GDM1 (cell line): ENCODE measurements around the gene IGSF3.

Experiments used
- DNase-seq: peaks from one replicate; lab custom pipeline; 2025; lab: John Stamatoyannopoulos, UW

The IGSF3 gene

DNA sequence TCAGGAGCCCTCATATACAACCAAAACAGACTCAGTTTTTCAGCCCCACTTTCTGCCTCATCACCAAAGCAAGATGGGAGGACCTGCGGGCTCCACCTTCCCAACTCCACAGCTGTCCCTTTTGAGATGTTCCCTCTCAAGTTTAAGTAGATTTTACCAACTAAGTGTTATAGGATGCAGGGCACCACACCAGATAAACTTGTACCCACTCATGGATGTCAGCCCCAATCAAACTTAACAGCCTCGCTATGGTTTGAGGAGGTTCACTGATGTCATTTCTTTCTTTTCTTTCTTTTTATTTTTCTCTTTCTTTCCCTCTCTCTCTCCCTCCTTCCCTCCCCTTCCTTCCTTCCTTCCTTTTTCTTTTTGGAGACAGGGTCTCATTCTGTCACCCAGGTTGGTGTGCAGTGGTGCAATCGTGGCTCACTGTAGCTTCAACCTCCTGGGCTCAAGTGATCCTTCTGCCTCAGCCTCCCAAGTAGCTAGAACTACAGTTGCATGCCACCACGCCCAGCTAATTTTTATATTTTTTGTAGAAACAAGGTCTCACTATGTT lies 110.1 kb downstream of the IGSF3 start:
- DNase-seq: no peak

DNA sequence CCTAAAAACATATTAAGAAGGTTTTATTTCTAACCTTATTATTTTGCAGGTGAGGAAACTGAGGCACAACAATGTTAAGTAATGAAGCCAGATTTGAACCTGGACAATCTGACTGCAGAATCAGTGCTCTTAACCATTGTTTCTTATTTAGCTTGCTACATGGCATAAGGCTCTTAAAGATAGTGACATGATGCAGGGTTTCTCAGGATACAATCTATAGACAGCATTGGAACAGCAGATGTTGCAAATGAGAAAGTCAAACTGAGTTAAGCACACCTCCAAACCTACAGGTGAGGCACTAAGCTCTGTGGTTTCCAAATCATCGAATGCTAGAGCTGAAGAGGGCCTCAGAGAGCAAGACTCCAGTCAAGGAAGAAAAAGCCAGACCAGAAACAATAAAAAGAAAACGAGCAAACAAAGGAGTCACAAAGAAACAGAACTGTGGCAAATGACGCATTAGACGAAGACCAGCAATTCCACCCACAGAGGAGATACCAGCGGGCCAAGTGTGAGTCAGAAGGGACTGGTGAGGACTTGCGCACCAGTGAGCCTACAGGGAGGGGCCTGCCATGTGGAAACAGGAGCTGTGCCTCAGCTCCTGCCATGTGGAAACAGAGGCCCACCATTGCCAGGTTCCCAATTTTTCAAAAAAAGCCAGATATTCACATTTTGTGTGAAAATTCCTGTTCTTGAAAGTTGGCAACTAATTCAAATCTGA lies 111.1 kb downstream of the IGSF3 start:
- DNase-seq: no peak

DNA sequence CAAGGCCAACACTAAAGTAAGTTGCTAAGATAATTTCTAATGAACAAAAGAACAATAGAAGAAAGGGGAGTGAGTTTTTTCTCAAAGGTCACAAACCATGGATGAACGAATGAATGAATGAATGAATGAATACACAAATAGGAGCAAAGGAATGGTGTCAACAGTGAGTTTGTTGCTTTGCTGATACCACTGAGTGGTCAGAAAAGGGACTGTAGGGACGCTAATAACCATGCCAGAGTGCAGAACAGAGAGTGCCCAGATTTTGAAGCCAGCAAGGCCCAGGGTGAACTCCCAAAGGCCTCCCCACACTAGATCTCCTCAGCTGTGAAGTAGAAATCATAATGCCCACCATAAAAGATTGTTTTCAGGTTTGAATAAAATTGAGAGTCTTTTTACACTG lies 112.6 kb downstream of the IGSF3 start:
- DNase-seq: no peak

DNA sequence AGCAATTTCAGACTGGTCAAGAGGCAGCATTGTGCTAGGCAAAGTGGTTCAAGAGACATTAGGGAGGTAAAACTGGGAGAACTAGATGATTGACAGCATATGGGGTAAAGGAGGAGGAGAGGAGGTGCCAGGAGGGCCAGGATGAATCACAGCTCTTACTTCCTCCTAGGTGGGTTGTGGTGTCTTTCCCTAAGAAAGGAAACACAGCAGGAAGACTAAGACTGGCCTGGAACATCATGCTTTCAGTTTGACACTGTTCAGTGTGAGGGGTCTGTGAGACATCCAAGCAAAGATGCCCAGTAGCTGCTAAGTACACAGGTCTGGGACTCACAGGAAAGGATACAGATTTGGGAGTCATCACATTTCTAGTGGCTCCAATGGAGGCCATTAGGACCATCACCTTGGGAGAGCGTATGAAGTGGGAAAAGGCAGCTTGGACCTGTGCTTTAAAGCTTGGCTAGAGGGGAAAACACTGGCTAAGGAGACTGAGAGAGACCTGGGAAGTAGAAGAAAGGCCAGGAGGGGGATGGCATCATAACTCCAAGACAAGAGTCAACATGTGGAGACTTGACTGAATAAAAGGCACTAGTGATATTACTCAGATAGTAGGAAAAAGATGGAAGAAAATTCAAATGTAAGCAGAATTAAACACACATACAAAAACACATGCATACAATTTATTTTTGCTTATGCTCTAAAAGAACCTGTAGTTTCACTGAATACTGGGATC lies 114.0 kb downstream of the IGSF3 start:
- no peak for DNase-seq

DNA sequence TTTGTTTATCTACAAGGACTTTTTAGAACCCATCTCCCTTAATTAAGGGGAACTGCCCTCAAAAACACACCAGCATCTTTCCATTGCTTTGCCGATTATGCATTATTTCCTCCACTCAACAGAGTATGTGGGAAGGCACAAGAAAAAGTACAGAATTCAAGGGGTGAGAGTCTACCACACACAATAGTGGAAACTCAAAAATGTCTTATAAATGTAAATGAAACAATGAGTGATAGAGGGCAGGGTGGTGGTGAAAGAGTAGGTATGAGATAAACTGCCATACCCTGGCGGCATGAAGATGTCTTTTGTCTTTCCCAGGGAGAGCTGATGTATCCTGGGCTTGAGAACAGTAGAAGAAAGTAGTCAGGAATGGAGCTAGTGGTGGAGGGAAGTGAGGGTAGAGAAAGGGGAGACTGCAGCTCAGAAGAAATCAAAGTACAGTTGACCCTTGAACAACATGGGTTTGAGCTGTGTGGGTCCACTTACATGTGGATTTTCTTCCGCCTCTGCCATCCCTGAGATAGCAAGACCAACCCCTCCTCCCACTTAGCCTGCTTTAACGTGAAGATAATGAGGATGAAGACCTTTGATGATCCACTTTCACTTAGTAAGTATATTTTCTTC lies 121.1 kb downstream of the IGSF3 start:
- no peak for DNase-seq

DNA sequence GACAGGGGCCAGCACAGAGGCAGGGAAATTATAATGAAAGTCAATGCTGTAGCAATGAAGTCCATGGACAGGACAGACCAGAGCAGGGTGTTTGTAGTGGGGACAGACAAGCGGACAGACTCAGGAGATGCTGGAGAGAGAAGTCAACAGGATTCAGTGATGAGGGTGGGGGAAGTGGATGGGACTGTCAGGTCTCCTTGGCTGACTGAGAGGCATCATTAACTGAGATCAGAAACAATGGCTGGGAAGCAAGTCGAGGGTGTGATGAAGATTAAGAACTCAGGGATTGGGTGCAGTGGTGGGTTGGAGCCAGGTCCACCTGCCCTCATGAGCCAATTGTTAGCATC lies 122.2 kb downstream of the IGSF3 start:
- no peak for DNase-seq

DNA sequence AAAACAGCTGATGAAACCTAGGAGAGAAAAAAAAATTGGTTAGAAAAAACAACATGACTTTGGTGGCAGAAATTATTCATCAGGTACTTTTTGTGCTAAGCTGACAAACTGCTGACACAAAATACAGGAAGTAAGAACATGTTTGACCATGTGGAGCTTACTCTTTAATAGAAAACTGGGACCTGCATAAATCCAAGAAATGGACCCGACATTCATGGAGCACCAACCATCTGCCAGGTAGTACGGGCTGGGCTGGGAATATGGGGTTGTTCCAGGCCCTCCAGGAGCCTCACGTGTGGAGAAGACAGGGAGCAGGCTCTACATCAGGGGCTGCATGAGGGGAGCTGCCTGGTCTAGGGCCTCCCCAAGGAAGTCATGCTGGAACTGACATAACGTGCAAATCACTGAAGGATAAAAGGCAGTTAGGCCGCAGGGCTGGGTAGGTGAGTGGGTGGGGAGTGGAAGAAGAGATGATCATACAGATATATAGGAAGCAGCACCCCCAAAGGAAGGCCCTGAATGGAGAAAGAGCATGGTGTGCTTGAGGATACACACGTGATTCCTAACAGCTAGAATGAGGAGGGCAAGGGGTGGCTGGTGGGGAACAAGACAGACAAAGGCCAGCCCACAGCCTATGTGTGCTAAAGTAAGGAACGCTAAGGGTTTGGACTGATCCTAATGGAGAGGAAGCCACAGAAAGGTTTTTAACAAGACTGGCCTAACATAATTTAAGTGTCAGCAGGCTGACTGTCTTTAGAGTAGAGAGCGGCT lies 122.8 kb downstream of the IGSF3 start:
- DNase-seq: no peak

DNA sequence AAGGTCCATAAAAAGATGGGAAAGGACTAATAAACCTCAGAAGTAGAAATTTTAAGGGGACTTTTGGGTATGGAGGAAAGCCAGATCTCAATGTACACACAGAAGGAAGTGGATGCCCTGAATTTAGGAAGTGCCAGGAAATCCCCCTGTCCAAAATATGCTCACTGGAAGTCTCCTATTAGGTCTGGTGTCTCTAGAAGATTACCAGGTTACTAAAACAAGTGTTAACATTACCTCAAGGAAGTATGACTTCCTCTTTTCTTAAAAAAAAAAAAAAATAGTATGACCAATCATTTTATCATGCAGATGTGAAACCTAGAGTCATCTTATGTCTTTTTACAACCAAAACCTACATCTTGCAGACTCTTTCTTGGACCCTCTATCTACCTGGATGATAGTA lies 127.4 kb downstream of the IGSF3 start:
- no peak for DNase-seq

DNA sequence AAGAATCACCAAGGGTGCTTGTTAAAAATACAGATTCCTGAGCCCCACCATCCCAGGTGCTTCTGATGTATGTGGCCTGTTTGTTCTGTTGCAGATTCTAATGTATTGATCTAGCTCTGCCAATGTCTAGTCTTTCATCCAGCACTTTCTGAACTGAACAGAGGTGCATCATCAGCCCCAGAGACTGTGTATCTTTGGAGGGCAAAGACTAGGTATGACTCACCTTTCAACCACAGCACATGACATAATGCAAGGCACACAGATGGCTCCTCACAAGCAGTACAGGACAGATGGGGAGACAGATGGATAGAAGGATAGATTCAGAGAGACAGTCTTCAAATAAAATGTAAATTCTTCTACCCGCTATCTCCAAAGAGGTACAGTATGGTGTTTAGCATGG lies 129.0 kb downstream of the IGSF3 start:
- DNase-seq: no peak

DNA sequence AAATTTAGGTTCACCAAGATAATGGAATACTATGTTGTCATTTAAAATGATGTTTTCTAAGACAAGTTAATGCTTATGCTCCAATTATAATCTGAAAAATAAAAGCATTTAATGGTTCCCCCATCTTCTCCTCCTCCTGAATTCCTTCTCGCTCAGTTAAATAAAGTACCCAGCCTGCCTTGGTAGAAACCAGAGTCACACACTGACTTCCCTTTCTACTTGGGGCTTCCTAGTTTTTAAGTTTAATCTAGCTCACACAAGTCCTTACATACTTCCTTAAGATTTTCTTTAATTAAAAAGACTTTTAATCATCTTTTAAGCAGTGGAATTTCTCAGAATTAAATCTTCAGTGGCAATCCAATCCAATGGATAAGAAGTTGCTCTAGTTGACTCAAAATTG lies 129.6 kb downstream of the IGSF3 start:
- DNase-seq: no peak

DNA sequence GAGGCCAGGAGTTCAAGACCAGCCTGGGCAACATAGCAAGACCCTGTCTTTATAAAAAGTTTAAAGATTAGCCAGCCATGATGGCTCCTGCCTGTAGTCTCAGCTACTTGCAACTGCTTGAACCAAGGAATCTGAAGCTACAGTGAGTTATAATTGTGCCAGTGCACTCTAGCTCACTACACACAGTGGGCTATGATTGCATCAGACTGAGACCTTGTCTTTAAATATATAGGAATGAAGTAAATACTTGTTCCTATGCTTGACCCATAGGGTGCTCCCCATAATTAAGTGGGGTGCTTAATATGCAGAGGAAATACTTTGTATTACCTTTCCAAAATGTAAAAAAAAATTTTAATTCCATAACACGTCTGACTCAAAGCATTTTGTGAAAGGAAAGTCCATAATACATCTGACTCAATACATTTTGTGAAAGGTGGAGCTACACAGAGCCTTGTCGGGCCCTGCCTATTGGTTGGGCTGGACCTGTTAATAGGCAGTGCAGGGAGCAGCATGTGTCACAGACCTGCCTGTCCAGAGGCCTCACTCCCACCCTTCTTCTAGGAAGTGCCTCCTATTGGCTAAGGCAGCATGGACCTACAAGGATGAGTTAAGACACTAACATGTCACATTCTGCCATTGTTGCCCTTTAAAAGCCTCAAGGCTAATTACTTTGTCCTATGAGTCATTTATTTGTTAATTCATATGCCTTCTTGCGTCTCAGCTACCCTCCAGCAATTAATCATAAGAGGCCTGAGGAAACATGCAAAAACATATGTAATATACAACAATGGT lies 130.3 kb downstream of the IGSF3 start:
- DNase-seq: no peak

DNA sequence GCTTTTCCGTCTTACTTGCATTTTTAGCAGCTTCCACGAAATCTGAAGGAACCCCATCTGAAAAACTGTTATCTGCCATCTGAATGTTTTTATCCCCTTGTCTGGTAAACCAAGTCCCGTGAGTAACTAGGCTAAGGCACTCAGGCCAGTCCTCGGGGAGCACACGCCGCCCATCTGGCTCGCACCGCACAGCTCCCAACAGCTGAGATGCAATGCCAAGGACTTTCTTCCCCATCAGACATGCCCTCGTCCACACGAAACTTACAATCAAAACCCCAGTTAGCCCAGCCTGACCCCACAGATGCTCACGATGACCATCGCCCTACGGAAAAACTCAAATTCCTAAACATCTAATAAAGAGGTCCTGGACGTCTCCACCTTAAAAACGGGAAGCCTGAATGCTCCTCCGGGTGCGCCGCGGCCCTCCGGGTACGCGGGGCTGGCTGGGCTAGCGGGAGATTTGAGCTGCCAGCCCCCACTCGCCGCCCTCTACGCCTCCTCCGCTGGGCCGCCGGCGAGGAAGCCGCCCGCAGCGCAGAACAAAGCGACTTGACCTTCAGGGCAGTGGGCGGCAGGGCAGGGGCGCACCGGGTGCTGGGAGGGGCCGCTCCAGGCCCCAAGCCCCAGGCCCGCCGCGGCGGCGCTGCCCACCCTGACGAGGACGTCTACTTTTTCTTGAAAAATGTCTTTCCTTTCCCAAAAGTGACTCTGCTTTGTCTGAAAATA lies 133.4 kb downstream of the IGSF3 start:
- DNase-seq: no peak

DNA sequence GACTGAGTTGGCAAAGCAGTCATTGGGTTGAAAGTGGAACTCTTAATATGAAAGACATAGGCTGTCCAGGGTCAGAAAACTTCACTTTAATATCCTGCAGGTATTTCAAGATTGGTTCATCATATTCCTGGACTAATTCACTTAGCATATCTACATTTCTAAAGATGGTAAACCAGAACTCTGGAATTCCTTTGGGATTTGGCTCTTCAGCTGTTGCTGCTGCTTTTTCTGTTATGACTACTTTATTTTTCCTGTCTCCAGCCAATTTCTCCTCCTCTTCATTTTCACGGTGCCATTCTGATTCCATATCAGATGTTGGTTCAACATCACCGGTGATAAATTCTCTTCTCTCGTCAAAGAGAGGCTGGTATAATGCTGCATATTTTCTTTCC lies 134.1 kb downstream of the IGSF3 start:
- DNase-seq: no peak

DNA sequence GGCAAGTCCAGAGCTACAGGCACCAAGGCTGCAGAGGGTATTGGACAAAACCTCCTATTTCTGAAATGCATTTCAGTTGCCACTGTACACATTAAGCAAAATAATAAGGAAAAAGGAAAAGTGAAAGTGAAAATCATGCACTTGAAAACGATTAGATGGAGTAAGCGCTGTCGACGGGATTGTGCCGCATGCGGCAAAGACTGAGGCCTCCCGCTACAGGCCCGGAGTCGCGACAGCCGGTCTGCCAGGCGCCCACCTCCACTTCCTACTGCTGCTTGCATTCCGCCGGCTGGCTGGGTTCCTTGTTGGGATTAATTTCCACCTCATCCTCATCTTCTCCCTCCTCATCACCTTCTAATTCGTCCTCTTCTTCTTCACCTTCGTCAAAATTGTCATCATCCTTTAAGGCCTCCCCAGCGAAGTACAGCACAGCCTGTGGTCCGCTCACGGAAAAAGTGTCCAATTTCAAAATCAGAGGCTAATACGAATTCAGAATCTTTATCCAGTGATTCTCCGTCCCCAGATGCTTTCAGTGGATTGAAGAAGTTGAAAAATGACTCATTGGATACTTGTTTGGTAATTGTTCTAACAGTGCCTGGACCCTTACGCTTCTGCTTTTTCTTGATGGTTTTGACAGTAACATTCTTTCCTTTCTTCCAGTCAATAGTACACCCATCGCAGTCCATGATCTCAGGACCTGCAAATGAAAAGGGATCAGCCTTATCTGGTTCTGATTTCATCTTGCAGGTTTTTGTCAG lies 134.7 kb downstream of the IGSF3 start:
- DNase-seq: no peak

DNA sequence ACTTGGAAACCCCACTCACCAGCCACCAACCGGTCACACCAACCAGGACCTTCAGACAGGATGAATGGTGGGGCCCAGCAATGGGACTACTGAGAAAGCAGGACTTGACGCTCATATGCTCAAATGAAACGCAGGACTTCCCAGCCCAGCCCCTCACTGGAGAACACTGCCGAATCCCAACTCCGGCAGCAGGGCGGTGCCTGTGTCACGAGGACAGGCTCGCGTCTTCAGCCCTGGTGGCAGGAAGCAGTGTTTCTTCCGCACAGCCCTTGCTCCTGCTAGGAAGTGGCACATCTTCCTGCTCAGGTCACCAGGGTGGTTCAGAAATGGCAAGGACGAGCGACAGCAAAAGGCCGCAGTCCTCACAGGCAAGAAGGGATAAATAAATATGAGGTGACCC lies 135.6 kb downstream of the IGSF3 start:
- DNase-seq: no peak

DNA sequence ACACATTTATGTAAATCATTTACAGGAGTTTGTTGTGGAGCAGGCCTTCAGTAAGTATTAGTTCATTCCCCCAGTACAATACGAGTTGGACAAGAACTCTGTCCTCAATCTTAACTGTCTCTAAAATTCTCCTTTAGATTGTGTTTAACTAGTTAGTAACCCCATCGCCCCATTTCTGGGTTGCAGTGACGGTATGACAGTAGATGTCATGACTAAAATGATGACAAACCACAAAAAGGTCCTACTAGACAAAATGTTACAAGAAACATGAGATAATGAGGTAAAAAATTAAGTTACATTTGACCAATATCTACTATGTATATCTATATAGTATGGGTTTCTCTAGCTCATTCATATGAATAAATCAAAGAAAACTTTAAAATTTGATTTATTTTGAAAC lies 137.9 kb downstream of the IGSF3 start:
- DNase-seq: no peak

DNA sequence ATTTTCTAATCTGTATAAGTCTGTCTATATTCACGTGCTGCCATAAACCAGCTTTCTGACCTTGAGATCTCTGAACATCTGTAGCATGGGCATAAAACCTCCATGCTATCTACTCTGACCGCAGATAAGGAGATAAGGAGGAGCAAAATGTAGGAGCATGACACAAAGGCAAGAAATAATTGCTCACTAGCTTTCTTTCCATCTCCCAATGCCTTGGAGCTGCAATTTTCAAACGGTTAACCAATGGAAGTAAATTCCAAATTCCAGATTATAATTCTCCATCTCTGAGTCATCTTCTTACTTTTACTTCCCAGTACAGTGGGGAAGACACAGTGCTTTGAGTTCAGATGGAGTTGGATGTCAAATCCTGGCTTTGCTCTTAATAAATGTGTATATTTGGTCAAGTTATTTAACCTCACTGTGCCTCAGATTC lies 138.3 kb downstream of the IGSF3 start:
- no peak for DNase-seq

DNA sequence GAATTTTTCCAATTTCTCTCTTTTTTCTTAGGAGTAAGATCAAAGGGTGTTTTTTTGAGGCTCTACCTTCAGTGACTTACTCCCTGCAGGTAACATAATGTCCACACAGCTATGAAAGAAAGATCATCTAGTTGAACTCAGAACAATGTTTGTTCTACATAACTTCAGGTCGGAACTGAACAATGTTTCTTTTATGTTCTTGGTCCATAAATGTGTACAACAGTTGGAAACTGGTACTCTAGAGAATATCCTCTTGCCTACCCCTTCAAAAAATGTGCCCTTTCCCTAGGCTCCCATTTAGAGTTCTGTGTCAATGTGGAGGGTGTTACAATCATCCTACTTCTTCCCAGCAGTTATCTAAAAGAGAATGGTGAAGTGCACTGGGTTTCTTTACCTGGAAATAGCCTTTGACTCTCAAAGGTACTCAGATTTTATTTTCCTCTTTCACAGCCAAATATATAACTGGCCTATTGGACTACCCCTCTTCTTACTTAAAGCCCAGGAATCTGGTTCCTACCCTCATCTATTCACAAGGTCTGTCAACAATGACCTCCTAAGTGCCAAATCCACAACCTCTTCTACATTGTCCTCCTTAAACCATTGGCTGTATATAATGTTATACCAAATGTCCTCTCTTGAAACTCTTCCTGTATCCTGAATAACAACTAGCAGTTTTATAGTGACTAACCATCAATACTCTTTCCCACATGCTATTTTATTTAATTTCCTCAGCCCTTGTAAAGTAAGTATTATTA lies 139.0 kb downstream of the IGSF3 start:
- DNase-seq: no peak

DNA sequence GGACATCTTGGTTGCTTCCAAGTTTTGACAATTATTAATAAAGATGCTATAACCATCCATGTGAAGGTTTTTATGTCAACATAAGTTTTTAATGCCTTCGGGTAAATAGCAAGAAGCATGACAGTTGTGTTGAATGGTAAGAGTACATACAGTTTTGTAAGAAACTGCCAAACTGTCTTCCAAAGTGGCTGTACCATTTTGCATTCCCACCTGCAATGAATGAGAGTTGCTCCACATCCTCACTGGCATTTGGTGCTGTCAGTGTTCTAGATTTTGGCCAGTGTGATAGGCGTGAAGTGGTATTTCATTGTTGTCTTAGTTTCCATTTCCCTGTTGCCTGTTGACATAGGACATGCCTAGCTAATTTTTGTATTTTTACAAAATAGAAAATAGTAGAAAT lies 142.1 kb downstream of the IGSF3 start:
- DNase-seq: no peak
